ENCODE data around the gene RABGGTB.

GRCh38 chr1:75836528-75837100 lies 50.6 kb downstream of the RABGGTB start:
- TF ChIP-seq, protein P1, sequence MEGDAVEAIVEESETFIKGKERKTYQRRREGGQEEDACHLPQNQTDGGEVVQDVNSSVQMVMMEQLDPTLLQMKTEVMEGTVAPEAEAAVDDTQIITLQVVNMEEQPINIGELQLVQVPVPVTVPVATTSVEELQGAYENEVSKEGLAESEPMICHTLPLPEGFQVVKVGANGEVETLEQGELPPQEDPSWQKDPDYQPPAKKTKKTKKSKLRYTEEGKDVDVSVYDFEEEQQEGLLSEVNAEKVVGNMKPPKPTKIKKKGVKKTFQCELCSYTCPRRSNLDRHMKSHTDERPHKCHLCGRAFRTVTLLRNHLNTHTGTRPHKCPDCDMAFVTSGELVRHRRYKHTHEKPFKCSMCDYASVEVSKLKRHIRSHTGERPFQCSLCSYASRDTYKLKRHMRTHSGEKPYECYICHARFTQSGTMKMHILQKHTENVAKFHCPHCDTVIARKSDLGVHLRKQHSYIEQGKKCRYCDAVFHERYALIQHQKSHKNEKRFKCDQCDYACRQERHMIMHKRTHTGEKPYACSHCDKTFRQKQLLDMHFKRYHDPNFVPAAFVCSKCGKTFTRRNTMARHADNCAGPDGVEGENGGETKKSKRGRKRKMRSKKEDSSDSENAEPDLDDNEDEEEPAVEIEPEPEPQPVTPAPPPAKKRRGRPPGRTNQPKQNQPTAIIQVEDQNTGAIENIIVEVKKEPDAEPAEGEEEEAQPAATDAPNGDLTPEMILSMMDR (IDR thresholded peaks at IDR 0.05): no peak
- TF ChIP-seq, protein P2, sequence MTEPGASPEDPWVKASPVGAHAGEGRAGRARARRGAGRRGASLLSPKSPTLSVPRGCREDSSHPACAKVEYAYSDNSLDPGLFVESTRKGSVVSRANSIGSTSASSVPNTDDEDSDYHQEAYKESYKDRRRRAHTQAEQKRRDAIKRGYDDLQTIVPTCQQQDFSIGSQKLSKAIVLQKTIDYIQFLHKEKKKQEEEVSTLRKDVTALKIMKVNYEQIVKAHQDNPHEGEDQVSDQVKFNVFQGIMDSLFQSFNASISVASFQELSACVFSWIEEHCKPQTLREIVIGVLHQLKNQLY (CRISPR knock-in tag; IDR thresholded peaks at IDR 0.05): no peak
- TF ChIP-seq KAT7 (CRISPR knock-in tag; IDR thresholded peaks at IDR 0.05; ENCODE audit: borderline replicate concordance): no peak

Measured in WTC11 (cell line).